Measurements from ENCODE around the gene PTPRR.

- TF ChIP-seq CTCF (IDR thresholded peaks at IDR 0.05) (no peak), POLR2AphosphoS5 (IDR thresholded peaks at IDR 0.05) (no peak)
Measured at GRCh38 chr12:70806827-70807226, 113.7 kb downstream of the PTPRR start.

Measured in prostate gland (tissue), 2 donors.